ENCODE data around the gene NOP9. TPM values are rescaled to one million over a fixed set of nuclear protein-coding genes. Genes with fewer than 3 reads are reported as not detected.
A peak's percentile ranks its signal among the peaks of the same experiment; 100 is the strongest.

Gene NOP9
- total RNA-seq, 3 donors from 2014 or later: 24.1 to 29.2 (median 29.1) TPM

DNA sequence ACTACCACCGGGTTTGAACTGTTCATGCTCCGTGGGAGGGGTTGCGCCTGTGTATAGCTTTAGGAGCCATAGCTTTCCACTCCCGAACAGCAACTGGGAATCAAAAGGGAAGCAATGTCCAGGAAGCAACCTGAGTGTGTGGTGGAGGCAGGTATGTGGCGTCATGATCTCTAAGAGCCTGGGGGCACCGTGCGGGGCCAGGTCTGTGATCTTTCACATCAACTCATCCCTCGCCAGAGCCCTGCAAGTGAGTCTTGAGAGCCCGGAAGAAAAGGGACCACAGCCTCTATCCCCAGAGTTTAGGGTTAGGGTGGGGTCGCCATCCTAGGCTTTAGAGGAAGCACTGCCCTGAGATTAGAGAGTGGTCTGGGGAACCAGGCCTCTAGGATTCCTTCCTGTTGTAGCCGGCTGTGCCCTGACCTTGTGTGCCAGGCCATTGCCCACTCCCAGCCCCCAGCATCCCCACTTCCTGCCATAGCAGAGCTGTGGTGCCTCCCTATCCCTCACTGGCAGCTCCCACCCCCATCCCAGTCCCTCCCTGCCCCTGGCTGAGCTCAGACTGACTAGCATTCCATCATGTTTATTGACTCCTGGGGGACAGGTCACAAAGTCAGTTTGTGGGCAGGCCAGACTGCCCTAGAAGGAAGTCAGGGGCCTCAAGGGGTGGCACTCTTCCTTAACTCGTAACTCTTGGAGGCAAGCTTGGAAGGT is 36.0 kb downstream of the NOP9 start:
- no peaks in the 10 kb centered on the region for H3K36me3 ChIP-seq (ENCODE audit: low read depth)
- H3K4me3 ChIP-seq: no peak overlapping the region
- no peaks in the 10 kb centered on the region for H3K9me3 ChIP-seq
- TF ChIP-seq, protein P1, sequence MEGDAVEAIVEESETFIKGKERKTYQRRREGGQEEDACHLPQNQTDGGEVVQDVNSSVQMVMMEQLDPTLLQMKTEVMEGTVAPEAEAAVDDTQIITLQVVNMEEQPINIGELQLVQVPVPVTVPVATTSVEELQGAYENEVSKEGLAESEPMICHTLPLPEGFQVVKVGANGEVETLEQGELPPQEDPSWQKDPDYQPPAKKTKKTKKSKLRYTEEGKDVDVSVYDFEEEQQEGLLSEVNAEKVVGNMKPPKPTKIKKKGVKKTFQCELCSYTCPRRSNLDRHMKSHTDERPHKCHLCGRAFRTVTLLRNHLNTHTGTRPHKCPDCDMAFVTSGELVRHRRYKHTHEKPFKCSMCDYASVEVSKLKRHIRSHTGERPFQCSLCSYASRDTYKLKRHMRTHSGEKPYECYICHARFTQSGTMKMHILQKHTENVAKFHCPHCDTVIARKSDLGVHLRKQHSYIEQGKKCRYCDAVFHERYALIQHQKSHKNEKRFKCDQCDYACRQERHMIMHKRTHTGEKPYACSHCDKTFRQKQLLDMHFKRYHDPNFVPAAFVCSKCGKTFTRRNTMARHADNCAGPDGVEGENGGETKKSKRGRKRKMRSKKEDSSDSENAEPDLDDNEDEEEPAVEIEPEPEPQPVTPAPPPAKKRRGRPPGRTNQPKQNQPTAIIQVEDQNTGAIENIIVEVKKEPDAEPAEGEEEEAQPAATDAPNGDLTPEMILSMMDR (IDR thresholded peaks at IDR 0.05): no peak
- intact Hi-C loops (cut with DNase I, micrococcal nuclease): no loop called here
- DNase-seq: peak in 1 of 3 donors; percentile 50
- ATAC-seq: no peak
- H3K4me1 ChIP-seq (ENCODE audit: low read depth): peaks cover 48% of the 10 kb centered on the region

DNA sequence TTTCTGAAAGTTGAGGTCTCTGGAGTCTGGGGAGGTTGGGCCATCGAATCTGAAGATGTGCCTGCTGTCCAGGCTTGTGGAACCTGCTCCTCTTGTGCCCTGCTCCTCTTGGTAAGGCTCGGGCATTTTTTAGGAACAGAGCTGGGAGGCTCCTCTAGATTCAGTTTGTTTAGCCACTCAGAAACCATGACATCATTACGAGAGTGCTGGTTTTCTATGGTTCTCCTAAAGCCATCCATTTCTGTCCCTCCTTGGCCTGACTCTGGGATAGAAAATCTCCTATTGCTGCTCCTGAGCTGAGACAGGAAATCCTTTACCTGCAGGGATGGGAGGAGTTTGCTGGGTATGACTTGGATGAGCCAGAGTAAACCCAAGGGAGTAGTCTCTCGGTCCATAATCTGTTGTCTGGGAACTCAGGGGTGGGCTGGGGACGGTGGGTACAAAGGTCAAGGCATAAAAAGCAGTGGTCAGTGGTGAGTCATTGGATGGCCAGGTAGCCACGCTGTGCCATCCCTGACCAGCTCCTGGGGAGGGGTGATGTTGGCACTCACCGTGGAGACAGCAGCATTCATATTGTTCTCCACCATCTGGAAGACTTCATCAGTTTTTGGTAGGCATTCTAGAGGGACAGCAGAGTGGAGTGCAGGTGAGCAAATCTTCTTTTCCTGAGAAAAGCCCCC is 37.6 kb downstream of the NOP9 start:
- ATAC-seq (no peak), DNase-seq (no peak)
- no peaks in the 10 kb centered on the region for H3K9me3 ChIP-seq
- TF ChIP-seq, protein P1 (IDR thresholded peaks at IDR 0.05): no peak
- H3K4me3 ChIP-seq: no peak overlapping the region
- H3K36me3 ChIP-seq (ENCODE audit: low read depth): no peaks in the 10 kb centered on the region
- peaks cover 42% of the 10 kb centered on the region for H3K4me1 ChIP-seq (ENCODE audit: low read depth)
- intact Hi-C loops (cut with DNase I, micrococcal nuclease): no loop called here

DNA sequence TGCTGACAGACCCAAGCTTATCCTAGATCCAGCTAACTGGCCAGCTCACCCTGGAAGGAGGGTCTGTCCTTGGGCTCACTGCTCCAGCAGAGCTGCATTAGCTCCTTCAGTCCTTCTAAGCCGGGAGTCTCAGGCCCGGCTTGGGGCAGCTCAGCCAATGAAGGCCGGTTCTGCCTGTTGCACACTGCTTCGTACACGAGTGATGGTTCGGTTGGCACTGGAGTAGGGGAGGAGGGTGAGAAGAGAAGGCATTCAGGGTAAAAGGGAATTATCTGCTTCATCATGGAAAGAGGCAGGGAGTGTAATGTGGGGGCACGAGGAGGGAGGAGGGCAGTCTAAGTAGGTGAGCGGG is 38.1 kb downstream of the NOP9 start:
- TF ChIP-seq, protein P1 (IDR thresholded peaks at IDR 0.05): no peak
- peaks cover 37% of the 10 kb centered on the region for H3K4me1 ChIP-seq (ENCODE audit: low read depth)
- no peak overlapping the region for H3K4me3 ChIP-seq

DNA sequence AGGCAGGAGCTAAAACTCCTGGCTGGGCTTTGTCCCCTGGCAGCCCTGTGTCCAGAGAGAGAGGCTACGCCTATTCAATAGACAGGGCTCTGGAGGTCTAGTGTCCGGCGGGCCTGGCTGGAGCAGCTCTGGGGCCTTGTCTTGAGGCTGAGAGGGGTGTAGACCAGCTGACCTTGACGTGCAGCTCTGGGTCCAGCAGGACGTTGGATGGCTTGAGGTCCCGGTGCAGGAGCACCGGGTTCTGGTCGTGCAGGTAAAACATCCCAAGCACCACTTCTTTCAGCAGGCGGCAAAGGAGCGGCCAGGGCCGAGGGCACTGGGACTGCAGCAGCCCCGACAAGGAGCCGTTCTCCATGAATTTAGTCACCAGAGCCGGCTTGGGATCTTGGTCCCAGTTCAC is 39.2 kb downstream of the NOP9 start:
- intact Hi-C loops (cut with DNase I, micrococcal nuclease): no loop called here

More for the DNA sequence above, 38.1 kb downstream of the NOP9 start:
- DNase-seq: no peak
- no peak for ATAC-seq
- Histone ChIP-seq H3K36me3 (ENCODE audit: low read depth) (no peaks in the 10 kb centered on the region), H3K9me3 (no peaks in the 10 kb centered on the region)
- intact Hi-C loops (cut with DNase I, micrococcal nuclease): no loop called here

DNA sequence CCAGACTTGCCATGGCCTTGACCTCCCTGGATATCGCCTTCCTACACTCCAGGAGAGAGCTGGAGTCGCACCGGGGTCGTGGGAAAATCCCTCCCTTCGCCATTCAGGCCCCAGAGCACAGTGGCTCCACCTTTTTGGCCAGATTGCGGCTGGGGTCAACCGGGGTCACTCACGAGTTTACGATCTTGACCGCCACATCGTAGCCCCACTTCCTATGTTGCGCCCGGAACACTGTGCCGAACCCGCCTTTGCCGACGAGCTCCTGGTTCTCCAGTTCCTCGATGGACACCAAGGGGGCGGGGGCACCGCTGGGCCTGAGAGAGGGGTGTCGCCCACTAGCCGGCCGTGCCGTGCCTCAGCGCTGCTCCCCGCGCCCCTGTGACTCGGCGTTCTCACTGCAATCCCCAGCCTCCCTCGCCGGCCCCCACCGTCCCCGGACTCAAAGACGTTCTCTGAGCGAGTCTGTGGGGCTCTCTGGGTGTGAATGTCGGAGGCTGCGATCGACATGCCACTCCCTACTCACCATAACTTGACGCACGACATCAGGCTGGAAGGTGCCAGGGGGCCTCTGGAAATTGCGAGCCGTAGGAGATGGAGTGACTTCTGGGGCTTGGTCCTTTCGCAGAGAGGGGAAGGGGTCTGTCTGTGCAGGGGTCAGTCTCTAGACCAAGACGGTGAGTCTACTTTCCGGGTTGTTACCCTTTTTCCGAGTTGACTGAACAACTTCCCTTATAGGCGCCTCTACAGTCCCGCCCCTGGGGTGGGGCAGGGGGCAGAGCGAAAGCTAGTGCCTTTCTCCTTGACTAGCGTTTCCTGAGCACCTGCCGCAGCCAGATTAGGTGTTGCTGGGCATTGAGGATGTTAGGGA is 39.9 kb downstream of the NOP9 start, which contains the start of gene RIPK3:
Gene RIPK3 (minus strand): TSS at position 708 of the 868 bp plus-strand sequence. CDS start 165 bp downstream, at position 543.
- Histone ChIP-seq H3K4me1 (ENCODE audit: low read depth) (peaks cover 21% of the 10 kb centered on the region), H3K36me3 (ENCODE audit: low read depth) (no peaks in the 10 kb centered on the region), H3K4me3 (peak within 1 kb of the TSS; percentile 36), H3K9me3 (no peaks in the 10 kb centered on the region)
- TF ChIP-seq, protein P1 (IDR thresholded peaks at IDR 0.05): no peak
- DNase-seq (peak; percentile 89 to 93 (median 91)), ATAC-seq (peak; percentile 93)
- intact Hi-C loops (cut with DNase I, micrococcal nuclease): no loop called here

More for the DNA sequence above, 39.2 kb downstream of the NOP9 start:
- TF ChIP-seq, protein P1 (IDR thresholded peaks at IDR 0.05): no peak
- H3K9me3 ChIP-seq: no peaks in the 10 kb centered on the region
- H3K4me1 ChIP-seq (ENCODE audit: low read depth): peaks cover 28% of the 10 kb centered on the region
- peak in 1 of 3 donors; percentile 52 for DNase-seq
- H3K36me3 ChIP-seq (ENCODE audit: low read depth): no peaks in the 10 kb centered on the region
- no peak for ATAC-seq
- H3K4me3 ChIP-seq: no peak overlapping the region
